Caco-2 (cell line): ENCODE measurements around the gene GRK6. TPM values are rescaled to one million over a fixed set of nuclear protein-coding genes. Genes with fewer than 3 reads are reported as not detected.

Experiments
- BruUV-seq: library from RNA; stranded (reverse); fragments of 400-500 nt; replicated peaks from 2 replicates; lab custom pipeline; 2021; lab: Mats Ljungman, UMichigan
- CTCF ChIA-PET: fragments of 300-600 bp; sonication (Branson Sonifier 250); formaldehyde crosslinking; loops from one replicate; lab custom pipeline; 2022; ENCODE audit warnings: antibody characterized with exemption; lab: Charles Lee
- POLR2A ChIA-PET: fragments of 300-600 bp; sonication (Branson Sonifier 250); formaldehyde crosslinking; loops from one replicate; lab custom pipeline; 2022; ENCODE audit warnings: antibody characterized with exemption; lab: Charles Lee
- DNase-seq, 2 experiments: peaks; one replicate each; pipeline versions ENCODE4 v3.0.0 to v3.0.0-alpha.2; 2020 to 2022
- H3K27me3 ChIP-seq: replicated peaks from 2 replicates; pipeline ENCODE4 v1.6.0; 2011; ENCODE audit warnings: low read length; ENCODE audit not compliant: control insufficient read depth, insufficient read depth
- H3K36me3 ChIP-seq: 2 replicates; pipeline ENCODE4 v1.5.1; 2011; ENCODE audit warnings: low read length; ENCODE audit not compliant: control insufficient read depth, insufficient read depth
- H3K4me1 ChIP-seq: fragments of 250-450 bp; sonication (Bioruptor Pico); 2 replicates; pipeline ENCODE4 v1.5.1; 2020; ENCODE audit warnings: mild to moderate bottlenecking
- H3K4me3 ChIP-seq: 2 replicates; pipeline ENCODE4 v1.5.1; 2011; ENCODE audit warnings: low read depth, mild to moderate bottlenecking, control low read depth, low read length
- H3K9me3 ChIP-seq: fragments of 250-450 bp; sonication (Bioruptor Pico); 2 replicates; pipeline ENCODE4 v1.5.1; 2020; ENCODE audit warnings: mild to moderate bottlenecking, moderate library complexity
- H3K27ac Mint-ChIP-seq: one replicate; pipeline ENCODE4 v1.8.0; 2022; ENCODE audit warnings: mixed read lengths; ENCODE audit not compliant: unreplicated experiment
- H3K27me3 Mint-ChIP-seq: one replicate; pipeline ENCODE4 v1.8.0; 2022; ENCODE audit warnings: mixed read lengths; ENCODE audit not compliant: insufficient read depth, unreplicated experiment
- H3K36me3 Mint-ChIP-seq: one replicate; pipeline ENCODE4 v1.8.0; 2022; ENCODE audit warnings: mild to moderate bottlenecking, mixed read lengths; ENCODE audit not compliant: insufficient read depth, unreplicated experiment
- H3K4me1 Mint-ChIP-seq: one replicate; pipeline ENCODE4 v1.8.0; 2022; ENCODE audit warnings: low read depth, mixed read lengths; ENCODE audit not compliant: unreplicated experiment
- H3K4me3 Mint-ChIP-seq: one replicate; pipeline ENCODE4 v1.8.0; 2022; ENCODE audit warnings: mild to moderate bottlenecking, moderate library complexity, mixed read lengths; ENCODE audit not compliant: unreplicated experiment
- H3K9me3 Mint-ChIP-seq: one replicate; pipeline ENCODE4 v1.8.0; 2022; ENCODE audit warnings: mixed read lengths; ENCODE audit not compliant: unreplicated experiment
- CTCF ChIP-seq, 2 experiments: fragments of 200-600 bp in 1 of 2; IDR thresholded peaks; 1 replicate in 1 of 2; 2 replicates in 1 of 2; pipeline versions ENCODE4 v1.5.1 to v1.8.0; 2011 to 2022; ENCODE audit warnings: antibody characterized with exemption in 1 of 2, control low read depth in 1 of 2, inconsistent platforms in 1 of 2, low read depth in 1 of 2, low read length in 1 of 2, mild to moderate bottlenecking in 1 of 2, moderate library complexity in 1 of 2; ENCODE audit not compliant: insufficient read depth in 1 of 2, severe bottlenecking in 1 of 2, unreplicated experiment in 1 of 2
- intact Hi-C: fragments of 100-400 bp; cut with micrococcal nuclease; formaldehyde crosslinking; loops from one replicate; pipeline ENCODE4 v1.10.0; 2022; ENCODE audit not compliant: unreplicated experiment
- total RNA-seq: library from RNA; stranded (reverse); gene quantifications from 2 replicates; pipeline ENCODE4 v1.2.3, GENCODE V29; 2022

GRK6 gene
- total RNA-seq, 1 experiment from 2014 or later, result 71.9 TPM

GRCh38 chr5:177444106-177445051 is 17.9 kb downstream of the GRK6 start:
- peaks cover 8% of the 10 kb centered on the region for H3K4me1 Mint-ChIP-seq
- Histone ChIP-seq H3K36me3 (no peaks in the 10 kb centered on the region; the same call in 1 of the 2 replicates), H3K4me1 (peaks cover 6% of the 10 kb centered on the region; the same call in 1 of the 2 replicates), H3K9me3 (no peaks in the 10 kb centered on the region), H3K27me3 (no peaks in the 10 kb centered on the region), H3K4me3 (no peak overlapping the region)
- ChIA-PET POLR2A (interaction anchor here (1.2 to 5.0 kb wide), 3 partner anchors 18 to 65 kb away, joined by 3 to 43 read pairs (median 4); partner anchors contain the start of gene GRK6), CTCF (interaction anchor here (0.5 to 6.4 kb wide), 8 partner anchors 11 to 1123 kb away, joined by 3 to 78 read pairs (median 4); partner anchors contain the start of gene GRK6)
- peak overlapping the region; percentile 56 for H3K27ac Mint-ChIP-seq
- peaks cover 6% of the 10 kb centered on the region for H3K27me3 Mint-ChIP-seq
- no peak for TF ChIP-seq CTCF (IDR thresholded peaks at IDR 0.05; ENCODE audit: insufficient read depth in 1 of 2, low read depth in 1 of 2, low read length in 1 of 2, severe bottlenecking in 1 of 2, unreplicated experiment in 1 of 2)
- H3K9me3 Mint-ChIP-seq, result no peaks in the 10 kb centered on the region
- intact Hi-C loops, result no loop called here
- no TSS peak for BruUV-seq
- peaks cover 63% of the 10 kb centered on the region for H3K36me3 Mint-ChIP-seq
- peak in 1 of 2 experiments; percentile 35 for DNase-seq
- peak overlapping the region; percentile 70 for H3K4me3 Mint-ChIP-seq

GRCh38 chr5:177445052-177445916 is 18.8 kb downstream of the GRK6 start:
- H3K36me3 Mint-ChIP-seq, result peaks cover 60% of the 10 kb centered on the region
- no peak for TF ChIP-seq CTCF (IDR thresholded peaks at IDR 0.05; ENCODE audit: insufficient read depth in 1 of 2, low read depth in 1 of 2, low read length in 1 of 2, severe bottlenecking in 1 of 2, unreplicated experiment in 1 of 2)
- Histone ChIP-seq H3K4me1 (peaks cover 6% of the 10 kb centered on the region; the same call in 1 of the 2 replicates), H3K9me3 (no peaks in the 10 kb centered on the region), H3K27me3 (no peaks in the 10 kb centered on the region), H3K36me3 (no peaks in the 10 kb centered on the region; the same call in 1 of the 2 replicates), H3K4me3 (no peak overlapping the region)
- peaks cover 8% of the 10 kb centered on the region for H3K4me1 Mint-ChIP-seq
- H3K9me3 Mint-ChIP-seq, result no peaks in the 10 kb centered on the region
- ChIA-PET CTCF (interaction anchor here (0.5 to 6.4 kb wide), 8 partner anchors 10 to 1124 kb away, joined by 3 to 78 read pairs (median 4); no protein-coding TSS in a partner anchor), POLR2A (interaction anchor here (1.3 to 5.0 kb wide), 2 partner anchors 19 to 66 kb away, joined by 4 to 43 read pairs; partner anchors contain the start of gene GRK6)
- intact Hi-C loops, result no loop called here
- H3K27ac Mint-ChIP-seq, result peak overlapping the region; percentile 56
- H3K27me3 Mint-ChIP-seq, result peaks cover 6% of the 10 kb centered on the region
- TSS peak; percentile 25 for BruUV-seq
- H3K4me3 Mint-ChIP-seq, result peak overlapping the region; percentile 70
- no peak for DNase-seq
